ENCODE measurements around the gene MEGF6. TPM values are rescaled to one million over a fixed set of nuclear protein-coding genes. Genes with fewer than 3 reads are reported as not detected.

MEGF6 gene
- polyA plus RNA-seq, 1 donor (not counting 4 experiments of a cell fraction or from before 2014, with no cell fraction given): 0.24 TPM

DNA sequence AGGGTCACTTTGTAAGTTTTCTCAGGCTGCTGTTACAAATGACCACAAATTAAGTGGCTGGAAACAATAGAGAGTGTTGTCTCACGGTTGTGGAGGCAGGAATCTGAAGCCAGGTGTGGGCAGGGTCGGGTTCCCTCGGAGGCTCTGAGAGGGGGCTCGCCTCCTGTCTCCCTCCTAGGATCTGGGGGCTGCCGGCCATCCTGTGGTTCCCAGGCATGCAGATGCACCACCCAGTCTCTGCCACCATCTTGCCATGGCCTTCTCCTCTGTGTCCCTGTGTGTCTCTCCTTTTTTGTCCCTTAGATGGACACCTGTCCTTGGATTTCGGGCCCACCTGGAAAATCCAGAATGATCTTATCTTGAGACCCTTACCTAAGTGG, 45.8 kb upstream of the MEGF6 start:
- Histone ChIP-seq H3K36me3 (ENCODE audit: control insufficient read depth in 2 of 2, extremely low read depth in 1 of 2, insufficient read depth in 2 of 2, low read length in 2 of 2) (no peaks in the 10 kb centered on the region), H3K4me3 (ENCODE audit: control insufficient read depth in 2 of 3, extremely low read depth in 1 of 3, insufficient read depth in 2 of 3, low read depth in 1 of 3, low read length in 3 of 3) (no peak overlapping the region), H3K9me3 (ENCODE audit: control insufficient read depth, low read depth, low read length) (no peaks in the 10 kb centered on the region), H3K27ac (ENCODE audit: control insufficient read depth, insufficient read depth, low read length) (no peak overlapping the region), H3K9me1 (ENCODE audit: control insufficient read depth, extremely low read depth, insufficient read depth, low read length) (no peaks in the 10 kb centered on the region), H2AFZ (ENCODE audit: control insufficient read depth, low read length) (no peak overlapping the region), H3K79me2 (ENCODE audit: control insufficient read depth, insufficient read depth, low read length) (no peaks in the 10 kb centered on the region), H3K27me3 (ENCODE audit: control insufficient read depth, extremely low read depth, insufficient read depth, low read length) (peaks cover 39% of the 10 kb centered on the region), H4K20me1 (ENCODE audit: control insufficient read depth, extremely low read depth, insufficient read depth, low read length) (no peaks in the 10 kb centered on the region), H3K4me2 (ENCODE audit: control insufficient read depth, extremely low read depth, insufficient read depth, low read depth, low read length) (no peak overlapping the region), H3K4me1 (ENCODE audit: control insufficient read depth, extremely low read depth, insufficient read depth, low read length) (no peaks in the 10 kb centered on the region), H3K9ac (ENCODE audit: control insufficient read depth, extremely low read depth, insufficient read depth, low read length) (no peak overlapping the region)
- DNase-seq (ENCODE audit: low read depth, low spot score) (no peak), FAIRE-seq (no peak)
- dilution Hi-C loops (cut with MboI; ENCODE audit: extremely low pct_ligation_motif_present, low sequenced_read_pairs): no loop called here
- TF ChIP-seq, protein P1, sequence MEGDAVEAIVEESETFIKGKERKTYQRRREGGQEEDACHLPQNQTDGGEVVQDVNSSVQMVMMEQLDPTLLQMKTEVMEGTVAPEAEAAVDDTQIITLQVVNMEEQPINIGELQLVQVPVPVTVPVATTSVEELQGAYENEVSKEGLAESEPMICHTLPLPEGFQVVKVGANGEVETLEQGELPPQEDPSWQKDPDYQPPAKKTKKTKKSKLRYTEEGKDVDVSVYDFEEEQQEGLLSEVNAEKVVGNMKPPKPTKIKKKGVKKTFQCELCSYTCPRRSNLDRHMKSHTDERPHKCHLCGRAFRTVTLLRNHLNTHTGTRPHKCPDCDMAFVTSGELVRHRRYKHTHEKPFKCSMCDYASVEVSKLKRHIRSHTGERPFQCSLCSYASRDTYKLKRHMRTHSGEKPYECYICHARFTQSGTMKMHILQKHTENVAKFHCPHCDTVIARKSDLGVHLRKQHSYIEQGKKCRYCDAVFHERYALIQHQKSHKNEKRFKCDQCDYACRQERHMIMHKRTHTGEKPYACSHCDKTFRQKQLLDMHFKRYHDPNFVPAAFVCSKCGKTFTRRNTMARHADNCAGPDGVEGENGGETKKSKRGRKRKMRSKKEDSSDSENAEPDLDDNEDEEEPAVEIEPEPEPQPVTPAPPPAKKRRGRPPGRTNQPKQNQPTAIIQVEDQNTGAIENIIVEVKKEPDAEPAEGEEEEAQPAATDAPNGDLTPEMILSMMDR (optimal IDR thresholded peaks at IDR 0.05 in 1 of 3, IDR thresholded peaks at IDR 0.05 in 1 of 3, conservative IDR thresholded peaks at IDR 0.05 in 1 of 3; ENCODE audit: extremely low read depth in 1 of 3, insufficient read depth in 2 of 3, low read length in 3 of 3): no peak
- TF ChIP-seq EZH2 (IDR thresholded peaks at IDR 0.05; ENCODE audit: low read length): no peak

DNA sequence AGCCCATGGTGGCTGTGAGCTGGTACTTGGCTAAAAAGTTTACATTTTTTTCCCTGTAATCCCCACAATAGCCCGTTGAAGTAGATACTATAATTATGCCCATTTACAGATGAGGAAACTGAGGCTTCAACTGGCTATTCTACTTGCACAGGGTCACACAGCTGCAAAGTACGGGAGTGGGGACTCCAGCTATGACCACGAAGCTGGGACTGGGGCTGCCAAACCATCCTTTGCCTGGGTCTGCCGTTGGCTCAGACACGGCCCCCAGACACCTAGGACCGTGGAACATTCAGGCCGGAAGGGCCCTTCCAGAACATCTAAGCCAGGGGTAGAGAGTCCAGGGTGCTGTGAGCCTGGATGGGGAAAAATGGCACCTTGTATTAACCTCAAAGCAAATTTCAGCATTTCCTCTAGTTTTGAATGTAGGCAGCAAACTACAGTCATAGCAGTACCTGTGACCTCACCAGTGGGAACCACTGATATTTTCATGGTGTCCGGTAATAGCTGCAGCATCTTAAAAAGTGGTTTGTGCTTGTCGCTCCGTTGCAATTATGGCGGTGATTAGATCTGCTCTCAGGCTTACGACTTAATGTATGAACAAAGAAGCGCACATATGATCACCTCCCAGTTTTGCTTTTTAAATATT, 45.3 kb upstream of the MEGF6 start:
- Histone ChIP-seq H3K9ac (ENCODE audit: control insufficient read depth, extremely low read depth, insufficient read depth, low read length) (no peak overlapping the region), H3K79me2 (ENCODE audit: control insufficient read depth, insufficient read depth, low read length) (no peaks in the 10 kb centered on the region), H3K4me3 (ENCODE audit: control insufficient read depth in 2 of 3, extremely low read depth in 1 of 3, insufficient read depth in 2 of 3, low read depth in 1 of 3, low read length in 3 of 3) (no peak overlapping the region), H3K4me2 (ENCODE audit: control insufficient read depth, extremely low read depth, insufficient read depth, low read depth, low read length) (no peak overlapping the region), H3K4me1 (ENCODE audit: control insufficient read depth, extremely low read depth, insufficient read depth, low read length) (no peaks in the 10 kb centered on the region), H3K27ac (ENCODE audit: control insufficient read depth, insufficient read depth, low read length) (no peak overlapping the region), H4K20me1 (ENCODE audit: control insufficient read depth, extremely low read depth, insufficient read depth, low read length) (no peaks in the 10 kb centered on the region), H2AFZ (ENCODE audit: control insufficient read depth, low read length) (no peak overlapping the region), H3K9me1 (ENCODE audit: control insufficient read depth, extremely low read depth, insufficient read depth, low read length) (no peaks in the 10 kb centered on the region), H3K27me3 (ENCODE audit: control insufficient read depth, extremely low read depth, insufficient read depth, low read length) (peaks cover 44% of the 10 kb centered on the region), H3K9me3 (ENCODE audit: control insufficient read depth, low read depth, low read length) (no peaks in the 10 kb centered on the region), H3K36me3 (ENCODE audit: control insufficient read depth in 2 of 2, extremely low read depth in 1 of 2, insufficient read depth in 2 of 2, low read length in 2 of 2) (no peaks in the 10 kb centered on the region)
- dilution Hi-C loops (cut with MboI; ENCODE audit: extremely low pct_ligation_motif_present, low sequenced_read_pairs): no loop called here
- DNase-seq (ENCODE audit: low read depth, low spot score): no peak
- FAIRE-seq: no peak
- TF ChIP-seq, protein P1 (optimal IDR thresholded peaks at IDR 0.05 in 1 of 3, IDR thresholded peaks at IDR 0.05 in 1 of 3, conservative IDR thresholded peaks at IDR 0.05 in 1 of 3; ENCODE audit: extremely low read depth in 1 of 3, insufficient read depth in 2 of 3, low read length in 3 of 3): no peak
- no peak for TF ChIP-seq EZH2 (IDR thresholded peaks at IDR 0.05; ENCODE audit: low read length)
